Neural cell (in vitro differentiated cells): ENCODE results near the gene MXRA7.

Experiments
- CTCF ChIP-seq: fragments of 450-650 bp; IDR thresholded peaks from 2 replicates; pipeline ENCODE4 v1.5.1; 2014; ENCODE audit warnings: antibody characterized with exemption, mild to moderate bottlenecking, moderate library complexity; ENCODE audit not compliant: poor library complexity, severe bottlenecking
- EP300 ChIP-seq: fragments of 450-650 bp; conservative IDR thresholded peaks from 2 replicates; pipeline ENCODE4 v1.6.1; 2014; ENCODE audit warnings: antibody characterized with exemption, mild to moderate bottlenecking, moderate library complexity; ENCODE audit not compliant: poor library complexity, severe bottlenecking

- no peak for TF ChIP-seq CTCF
- no peak for TF ChIP-seq EP300
Observed at GRCh38 chr17:76740329-76741118, 29.8 kb upstream of the MXRA7 start.
